T47D (cell line): ENCODE results near the gene CNPY1.

Source experiments
- DNase-seq, 2 experiments: peaks; one replicate each; pipeline versions ENCODE4 v3.0.0 to v3.0.0-alpha.2; 2011 to 2012; ENCODE audit warnings: low read depth in 1 of 2, low spot score in 1 of 2
- JUND ChIP-seq: IDR thresholded peaks from 2 replicates; pipeline ENCODE4 v1.6.1; 2012; ENCODE audit warnings: low read depth
- in situ Hi-C: cut with HindIII; loops from 2 replicates; pipeline ENCODE4 v1.10.0; 2016; ENCODE audit warnings: low sequenced_read_pairs, low pct_unique_long_range_greater_than_20kb

CNPY1 gene

GRCh38 chr7:155465761-155466141 lies 80.6 kb downstream of the CNPY1 start:
- no peak for TF ChIP-seq JUND
- in situ Hi-C loops = no loop called here
- DNase-seq = no peak

GRCh38 chr7:155464948-155465739 lies 81.2 kb downstream of the CNPY1 start:
- no peak for TF ChIP-seq JUND
- no peak for DNase-seq
- in situ Hi-C loops = no loop called here

GRCh38 chr7:155464183-155464582 lies 82.2 kb downstream of the CNPY1 start:
- TF ChIP-seq JUND = no peak
- no peak for DNase-seq
- in situ Hi-C loops = no loop called here

GRCh38 chr7:155463114-155463811 lies 83.1 kb downstream of the CNPY1 start:
- no peak for DNase-seq
- in situ Hi-C loops = no loop called here
- no peak for TF ChIP-seq JUND

GRCh38 chr7:155462163-155462735 lies 84.1 kb downstream of the CNPY1 start:
- in situ Hi-C loops = no loop called here
- DNase-seq = no peak
- TF ChIP-seq JUND = no peak

GRCh38 chr7:155461631-155462030 lies 84.7 kb downstream of the CNPY1 start:
- in situ Hi-C loops = no loop called here
- DNase-seq = no peak
- TF ChIP-seq JUND = no peak

GRCh38 chr7:155460926-155461613 lies 85.3 kb downstream of the CNPY1 start:
- in situ Hi-C loops = no loop called here
- TF ChIP-seq JUND = no peak
- no peak for DNase-seq

- no peak for DNase-seq
- in situ Hi-C loops = no loop called here
- TF ChIP-seq JUND = no peak
Observed at GRCh38 chr7:155459700-155460461, 86.5 kb downstream of the CNPY1 start.

GRCh38 chr7:155458878-155459699 lies 87.3 kb downstream of the CNPY1 start:
- DNase-seq = no peak
- in situ Hi-C loops = no loop called here

GRCh38 chr7:155458111-155458877 lies 88.1 kb downstream of the CNPY1 start, which contains the start of gene EN2:
EN2 (plus strand) TSS chr7:155458129; CDS start chr7:155458378, 249 bp downstream.
- in situ Hi-C loops = no loop called here
- TF ChIP-seq JUND = no peak
- no peak for DNase-seq

More at GRCh38 chr7:155458878-155459699, 87.3 kb downstream of the CNPY1 start:
- no peak for TF ChIP-seq JUND
